Liver (tissue), 9 donors: ENCODE measurements around the gene PGAP3. TPM values are rescaled to one million over a fixed set of nuclear protein-coding genes. Genes with fewer than 3 reads are reported as not detected.

Experiments used
- DNase-seq: peaks from one replicate; pipeline ENCODE4 v3.0.0-alpha.2; 2017; ENCODE audit warnings: low spot score
- H3K27ac ChIP-seq, 2 donors: one replicate each; pipeline ENCODE4 v1.7.0; 2013; ENCODE audit warnings: inconsistent platforms in 2 of 2, low read length in 2 of 2, control low read depth in 1 of 2, low read depth in 1 of 2, mild to moderate bottlenecking in 1 of 2
- H3K27me3 ChIP-seq, 4 donors: one replicate each; pipeline versions ENCODE4 v1.6.1 to v1.7.0; 2013; ENCODE audit warnings: low read length in 3 of 4, inconsistent platforms in 1 of 4, mild to moderate bottlenecking in 1 of 4, moderate library complexity in 1 of 4; ENCODE audit not compliant: control insufficient read depth in 4 of 4, insufficient read depth in 4 of 4
- H3K36me3 ChIP-seq, 4 donors: one replicate each; pipeline versions ENCODE4 v1.6.1 to v1.7.0; 2013; ENCODE audit warnings: low read length in 3 of 4, mild to moderate bottlenecking in 3 of 4, low read depth in 1 of 4, moderate library complexity in 1 of 4; ENCODE audit not compliant: control insufficient read depth in 4 of 4, insufficient read depth in 3 of 4
- H3K4me1 ChIP-seq, 4 donors: one replicate each; pipeline versions ENCODE4 v1.6.1 to v1.7.0; 2013; ENCODE audit warnings: low read length in 3 of 4, mild to moderate bottlenecking in 3 of 4, moderate library complexity in 1 of 4; ENCODE audit not compliant: control insufficient read depth in 4 of 4, insufficient read depth in 4 of 4
- H3K4me3 ChIP-seq, 3 donors: one replicate each; pipeline versions ENCODE4 v1.6.1 to v1.7.0; 2013; ENCODE audit warnings: low read length in 3 of 3, control low read depth in 1 of 3, low read depth in 1 of 3, mild to moderate bottlenecking in 1 of 3
- H3K9ac ChIP-seq, 2 donors: one replicate each; pipeline ENCODE4 v1.7.0; 2013; ENCODE audit warnings: low read length in 2 of 2, mild to moderate bottlenecking in 2 of 2, moderate library complexity in 2 of 2, control low read depth in 1 of 2, low read depth in 1 of 2
- H3K9me3 ChIP-seq, 4 donors: one replicate each; pipeline versions ENCODE4 v1.6.1 to v1.7.0; 2013; ENCODE audit warnings: low read length in 3 of 4; ENCODE audit not compliant: control insufficient read depth in 4 of 4
- ATF3 ChIP-seq: IDR thresholded peaks from 2 replicates; pipeline ENCODE4 v1.6.1; 2016; ENCODE audit warnings: antibody characterized with exemption
- CTCF ChIP-seq: fragments of 150-350 bp; IDR thresholded peaks from 2 replicates; pipeline ENCODE4 v1.5.1; 2017; ENCODE audit warnings: improper control_type of control experiment, low read depth, low read length; ENCODE audit not compliant: missing input control
- FOXA1 ChIP-seq: IDR thresholded peaks from 2 replicates; pipeline ENCODE4 v1.6.1; 2016; ENCODE audit warnings: antibody characterized with exemption
- FOXA2 ChIP-seq: IDR thresholded peaks from 2 replicates; pipeline ENCODE4 v1.6.1; 2016; ENCODE audit warnings: antibody characterized with exemption
- HNF4G ChIP-seq: IDR thresholded peaks from 2 replicates; pipeline ENCODE4 v1.6.1; 2016; ENCODE audit warnings: antibody characterized with exemption
- JUND ChIP-seq, 2 donors: IDR thresholded peaks; 2 replicates each; pipeline ENCODE4 v1.6.1; 2016; ENCODE audit warnings: antibody characterized with exemption in 2 of 2
- MAX ChIP-seq: IDR thresholded peaks from 2 replicates; pipeline ENCODE4 v1.6.1; 2016; ENCODE audit warnings: antibody characterized with exemption
- NR2F2 ChIP-seq: IDR thresholded peaks from 2 replicates; pipeline ENCODE4 v1.6.1; 2016; ENCODE audit warnings: antibody characterized with exemption
- RAD21 ChIP-seq, 2 donors: IDR thresholded peaks; 2 replicates each; pipeline ENCODE4 v1.6.1; 2016; ENCODE audit warnings: antibody characterized with exemption in 2 of 2, mild to moderate bottlenecking in 2 of 2
- RXRA ChIP-seq, 2 donors: IDR thresholded peaks; 2 replicates each; pipeline ENCODE4 v1.6.1; 2017 to 2018; ENCODE audit warnings: antibody characterized with exemption in 2 of 2, mild to moderate bottlenecking in 1 of 2
- SP1 ChIP-seq: IDR thresholded peaks from 2 replicates; pipeline ENCODE4 v1.6.1; 2018; ENCODE audit warnings: antibody characterized with exemption, mild to moderate bottlenecking
- TAF1 ChIP-seq: conservative IDR thresholded peaks from 2 replicates; pipeline ENCODE4 v1.6.1; 2016; ENCODE audit warnings: antibody characterized with exemption, mild to moderate bottlenecking
- YY1 ChIP-seq: IDR thresholded peaks from 2 replicates; pipeline ENCODE4 v1.6.1; 2016; ENCODE audit warnings: antibody characterized with exemption, mild to moderate bottlenecking
- ZBTB33 ChIP-seq: IDR thresholded peaks from 2 replicates; pipeline ENCODE4 v1.6.1; 2016; ENCODE audit warnings: antibody characterized with exemption
- WGBS: extraction: QIAGEN DNeasy Blood & Tissue Kit; methylation state at CpG from one replicate; pipeline ENCODE4 v1.1.7; 2013; 5-methylcytosine and 5-hydroxymethylcytosine counted together
- polyA plus RNA-seq, 2 donors: library from polyadenylated mRNA; stranded (reverse) in 1 of 2; unstranded in 1 of 2; fragments of 200-250 nt in 1 of 2; fragments of >200 nt in 1 of 2; fragmentation: Nextera tagmentation in 1 of 2; extraction: Ambion mirVana in 1 of 2; gene quantifications; one replicate each; pipeline versions ENCODE4 v1.2.1 to v1.2.3, GENCODE V29; 2013 to 2015
- total RNA-seq, 2 donors: library from RNA; depleted of rRNA; stranded (reverse); fragments of >200 nt; gene quantifications; one replicate each; pipeline ENCODE4 v1.2.3, GENCODE V29; 2014
- donor health status: healthy.
- donor health status: healthy.
- donor health status: healthy.
- donor health status: healthy.
- donor health status: healthy.

Gene PGAP3
- total and polyA plus RNA-seq, 4 donors, result 7.9 to 19.5 (median 14.0) TPM

GRCh38 chr17:39635614-39636176 lies 52.2 kb downstream of the PGAP3 start (continued):
- TF ChIP-seq MAX, result no peak

- Histone ChIP-seq H3K36me3 (no peaks in the 10 kb centered on the region), H3K4me3 (no peak overlapping the region), H3K9ac (no peak overlapping the region), H3K9me3 (no peaks in the 10 kb centered on the region), H3K27ac (no peak overlapping the region), H3K4me1 (peaks cover 5 to 31% (median 24%) of the 10 kb centered on the region in 4 donors), H3K27me3 (no peaks in the 10 kb centered on the region)
- TF ChIP-seq SP1 (no peak), ATF3 (no peak), CTCF (peak; percentile 66), HNF4G (no peak), RXRA (IDR thresholded peaks at IDR 0.05) (no peak), RAD21 (IDR thresholded peaks at IDR 0.05) (peak in 1 of 2 donors; percentile 75), FOXA2 (no peak), ZBTB33 (no peak), TAF1 (no peak)
- no peak for DNase-seq
- 48% methylated on average over 2 of the region's 2 CpGs for WGBS
Measured at GRCh38 chr17:39634384-39634871, 53.4 kb downstream of the PGAP3 start.

GRCh38 chr17:39633570-39634183 lies 54.2 kb downstream of the PGAP3 start:
- Histone ChIP-seq H3K36me3 (no peaks in the 10 kb centered on the region), H3K27ac (no peak overlapping the region), H3K4me1 (peaks cover 5 to 25% (median 18%) of the 10 kb centered on the region in 4 donors), H3K9ac (no peak overlapping the region), H3K27me3 (no peaks in the 10 kb centered on the region), H3K9me3 (no peaks in the 10 kb centered on the region), H3K4me3 (no peak overlapping the region)
- no peak for DNase-seq
- TF ChIP-seq YY1 (no peak), CTCF (no peak), RXRA (IDR thresholded peaks at IDR 0.05) (no peak), NR2F2 (no peak), RAD21 (IDR thresholded peaks at IDR 0.05) (no peak), JUND (IDR thresholded peaks at IDR 0.05) (no peak), TAF1 (no peak), FOXA1 (no peak)
- 61% methylated on average over 8 of the region's 8 CpGs for WGBS
